Hypothalamus (tissue), 51 donors: ENCODE measurements around the gene PHOX2A.
"Not testable (repeated sequence)": the region's sequence is repeated elsewhere in the genome, so short reads cannot be mapped to it uniquely, and the experiment has no call there.

Source experiments
- DNase-seq, 51 donors: peaks; one replicate each; lab custom pipeline; 2025; lab: John Stamatoyannopoulos, UW

The PHOX2A gene

DNA sequence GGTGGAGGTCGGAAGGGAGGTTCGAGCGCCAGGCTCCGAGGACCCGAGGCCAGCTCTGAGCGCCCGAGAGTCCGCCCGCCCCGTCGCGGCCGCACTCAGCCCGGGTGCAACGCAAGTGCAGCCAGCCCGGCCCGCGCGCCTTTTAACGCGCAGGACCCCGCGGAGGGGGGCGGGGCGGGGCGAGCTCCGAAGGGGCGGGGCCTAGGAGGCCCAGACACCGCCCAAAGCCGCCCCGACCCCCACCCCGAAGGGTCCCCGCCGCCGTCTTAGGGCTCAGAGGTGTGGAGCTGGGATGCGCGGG is at the start of gene PHOX2A:
Gene PHOX2A (minus strand): TSS at position 117 of the 301 bp plus-strand sequence. CDS start 172 bp downstream, outside the sequence.
- DNase-seq = no peak

DNA sequence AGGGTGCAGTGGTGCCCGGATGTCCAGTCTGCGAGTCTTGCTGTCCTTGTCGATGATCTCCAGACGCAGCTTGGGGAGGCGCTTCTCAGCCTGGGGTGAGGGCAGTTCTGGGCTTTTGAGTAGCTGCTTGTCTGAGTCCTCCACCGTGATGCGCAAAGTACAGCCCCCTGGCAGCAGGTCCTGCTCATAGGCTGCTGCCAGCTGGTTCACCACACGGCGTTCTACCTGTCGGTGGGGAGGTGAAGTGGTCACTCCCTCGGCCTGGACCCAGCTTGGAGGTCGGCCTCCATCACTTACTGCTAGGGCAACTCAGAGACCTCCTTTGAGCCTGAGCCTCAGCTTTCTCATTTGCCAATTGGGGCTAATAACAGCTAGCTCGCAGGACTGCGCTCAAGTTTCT is 49.4 kb upstream of the PHOX2A start:
- DNase-seq = no peak

DNA sequence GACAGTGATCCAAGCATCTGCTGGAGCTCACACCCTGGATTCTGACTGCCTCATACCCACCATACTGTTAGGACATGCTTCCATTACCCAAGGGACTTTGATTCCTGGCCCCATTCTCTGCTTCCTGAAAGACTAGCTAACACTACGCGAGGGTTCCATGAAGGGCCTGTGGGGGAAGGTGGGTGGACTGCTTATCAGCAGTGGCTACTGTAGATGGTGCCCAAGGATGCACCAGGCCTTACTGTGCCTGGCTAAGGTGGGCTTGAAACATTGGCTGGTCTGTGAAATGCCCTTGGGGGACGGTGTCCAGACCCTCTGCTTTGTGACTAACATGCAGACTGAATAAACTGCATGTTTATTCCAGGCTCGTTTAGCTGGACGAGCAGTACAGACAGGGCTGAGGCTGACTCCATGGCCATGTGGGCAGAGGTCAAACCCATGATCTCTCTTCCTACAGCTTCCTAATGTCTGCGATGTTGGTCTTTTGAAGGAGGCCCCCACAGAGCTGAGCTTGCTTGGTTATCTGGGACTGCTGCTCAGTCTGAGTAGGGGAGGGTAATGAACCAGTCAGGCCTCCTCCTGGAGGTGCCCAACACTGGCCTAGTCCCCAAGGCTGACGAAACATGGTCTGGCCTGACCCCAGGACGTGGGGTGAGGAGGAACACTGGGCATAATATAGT is 48.3 kb upstream of the PHOX2A start:
- no peak for DNase-seq

DNA sequence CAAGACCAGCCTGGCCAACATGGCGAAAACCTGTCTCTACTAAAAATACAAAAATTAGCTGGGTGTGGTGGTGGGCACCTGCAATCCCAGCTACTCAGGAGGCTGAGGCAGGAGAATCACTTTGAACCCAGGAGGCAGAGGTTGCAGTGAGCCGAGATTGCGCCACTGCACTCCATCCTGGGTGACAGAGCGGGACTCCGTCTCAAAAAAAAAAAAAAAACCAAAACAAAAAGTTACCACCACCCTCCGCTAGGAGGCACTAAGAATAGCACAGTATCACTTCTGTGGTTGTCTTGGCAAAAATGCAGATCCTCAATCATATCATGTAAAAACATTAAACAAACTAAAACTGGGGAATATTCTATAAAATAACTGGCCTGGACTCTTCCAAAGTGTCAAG is 46.8 kb upstream of the PHOX2A start:
- DNase-seq = not testable (repeated sequence)

DNA sequence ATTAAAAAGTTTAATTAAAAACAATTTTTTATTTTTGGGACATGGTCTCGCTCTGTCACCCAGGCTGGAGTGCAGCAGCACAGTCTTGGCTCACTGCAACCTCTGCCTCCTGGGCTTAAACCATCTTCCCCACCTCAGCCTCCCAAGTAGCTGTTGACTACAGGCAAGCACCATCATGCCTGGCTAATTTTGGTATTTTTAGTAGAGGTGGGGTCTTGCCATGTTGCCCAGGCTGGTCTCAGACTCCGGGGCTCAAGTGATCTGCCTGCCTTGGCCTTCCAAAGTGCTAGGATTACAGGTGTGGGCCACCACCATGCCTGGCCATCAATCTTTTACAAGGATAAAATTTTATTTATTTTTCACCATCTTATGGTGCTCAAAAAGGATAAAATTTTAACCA is 43.3 kb upstream of the PHOX2A start:
- no peak for DNase-seq

DNA sequence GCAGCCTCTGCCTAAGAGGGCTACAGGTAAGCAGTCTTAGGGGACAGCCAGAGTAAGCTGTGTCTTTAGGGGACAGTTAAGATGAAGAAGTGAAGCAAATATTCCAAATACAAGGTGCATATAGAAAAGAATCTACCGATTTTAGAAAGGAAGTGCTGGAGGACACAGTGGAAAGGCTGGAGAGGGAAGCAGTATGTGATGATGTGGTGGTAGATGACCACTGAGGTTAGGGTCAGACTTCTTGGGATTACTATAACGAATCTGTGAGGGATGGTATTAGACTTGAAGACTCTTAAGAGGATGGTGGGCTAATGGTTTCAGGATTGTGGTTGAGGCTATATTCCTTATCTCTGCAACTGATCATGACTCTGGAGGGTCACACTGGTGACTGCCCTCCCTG is 40.0 kb upstream of the PHOX2A start:
- DNase-seq = no peak

DNA sequence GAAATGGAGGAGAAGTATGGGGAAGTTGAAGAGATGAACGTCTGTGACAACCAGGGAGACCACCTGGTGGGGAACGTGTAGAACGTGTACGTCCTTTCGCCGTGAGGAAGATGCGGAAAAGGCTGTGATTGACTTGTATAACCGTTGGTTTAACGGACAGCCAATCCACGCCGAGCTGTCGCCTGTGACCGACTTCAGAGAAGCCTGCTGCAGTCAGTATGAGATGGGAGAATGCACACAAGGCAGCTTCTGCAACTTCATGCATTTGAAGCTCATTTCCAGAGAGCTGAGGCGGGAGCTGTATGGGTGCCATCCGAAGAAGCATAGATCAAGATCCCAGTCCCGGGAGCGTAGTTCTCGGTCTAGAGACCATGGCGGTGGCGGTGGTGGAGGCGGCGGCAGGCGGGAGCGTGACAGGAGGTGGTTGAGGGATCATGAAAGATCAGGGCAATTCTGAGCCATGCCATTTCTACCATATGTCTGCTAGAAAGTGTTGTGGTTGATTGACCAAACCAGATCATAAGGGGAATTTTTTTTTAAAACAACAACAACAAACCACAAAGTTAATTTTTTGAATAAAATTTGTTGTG is 36.8 kb upstream of the PHOX2A start:
- no peak for DNase-seq

DNA sequence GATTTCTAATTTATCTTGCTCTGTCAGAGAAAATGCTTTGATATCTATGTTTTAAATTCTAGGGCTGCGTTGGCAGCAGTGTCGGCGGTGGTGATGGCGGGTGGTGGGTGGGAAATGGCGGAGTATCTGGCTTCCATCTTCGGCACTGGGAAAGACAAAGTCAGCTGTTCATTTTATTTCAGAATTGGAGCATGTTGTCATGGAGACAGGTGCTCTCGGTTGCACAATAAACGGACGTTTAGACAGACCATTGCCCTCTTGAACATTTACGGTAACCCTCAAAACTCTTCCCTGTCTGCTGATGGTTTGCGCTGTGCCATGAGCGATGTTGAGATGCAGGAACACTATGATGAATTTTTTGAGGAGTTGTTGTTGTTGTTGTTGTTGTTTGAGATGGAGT is 36.1 kb upstream of the PHOX2A start:
- DNase-seq = no peak

DNA sequence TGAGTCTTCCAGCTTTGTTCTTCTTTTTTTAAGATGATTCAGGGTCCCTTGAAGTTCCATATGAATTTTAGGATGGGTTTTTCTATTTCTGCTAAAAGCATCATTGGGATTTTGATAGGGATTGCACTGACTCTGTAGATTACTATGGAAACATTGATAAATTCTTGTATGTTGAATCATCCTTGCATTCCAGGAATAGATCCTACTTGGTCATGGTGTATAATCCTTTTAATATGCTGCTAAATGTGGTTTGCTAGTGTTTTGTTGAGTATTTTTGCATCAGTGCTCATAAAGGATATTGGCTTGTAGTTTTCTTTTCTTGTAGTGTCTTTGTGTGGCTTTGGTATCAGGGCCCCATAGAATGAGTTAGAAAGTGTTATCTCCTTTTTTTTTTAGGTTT is 34.9 kb upstream of the PHOX2A start:
- DNase-seq = no peak

DNA sequence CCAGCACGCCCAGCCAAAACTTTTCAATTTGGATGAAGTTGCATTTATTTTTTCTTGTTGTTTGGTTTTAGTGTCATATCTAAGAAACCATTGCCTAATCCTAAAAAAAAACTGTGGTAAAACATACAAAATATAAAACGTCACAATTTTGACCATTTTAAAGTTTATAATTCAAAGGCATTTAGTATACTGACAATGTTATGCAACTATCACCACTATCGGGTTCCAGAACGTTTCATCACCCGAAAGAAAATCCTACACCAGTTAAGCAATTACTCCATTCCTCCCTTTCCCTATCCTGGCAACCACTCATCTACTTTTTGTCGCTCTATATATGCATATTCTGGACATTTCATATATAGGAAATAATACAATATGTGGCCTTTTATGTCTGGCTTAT is 30.5 kb upstream of the PHOX2A start:
- no peak for DNase-seq

DNA sequence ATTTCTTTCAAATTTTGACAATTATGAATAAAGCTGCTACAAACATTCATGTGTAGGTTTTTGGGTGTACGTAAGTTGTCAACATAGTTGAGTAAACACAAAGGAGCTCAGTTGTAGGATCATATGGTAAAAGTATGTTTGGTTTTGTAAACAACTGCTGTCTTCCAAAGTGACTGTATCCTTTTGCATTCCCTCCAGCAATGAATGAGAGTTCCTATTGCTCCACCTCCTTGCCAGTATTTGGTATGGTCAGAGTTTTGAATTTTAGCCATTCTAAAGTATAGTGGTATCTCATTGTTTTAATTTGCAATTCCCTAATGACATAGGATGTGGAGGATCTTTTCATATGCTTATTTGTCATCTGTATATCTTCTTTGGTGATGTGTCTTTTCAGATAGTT is 28.0 kb upstream of the PHOX2A start:
- no peak for DNase-seq

DNA sequence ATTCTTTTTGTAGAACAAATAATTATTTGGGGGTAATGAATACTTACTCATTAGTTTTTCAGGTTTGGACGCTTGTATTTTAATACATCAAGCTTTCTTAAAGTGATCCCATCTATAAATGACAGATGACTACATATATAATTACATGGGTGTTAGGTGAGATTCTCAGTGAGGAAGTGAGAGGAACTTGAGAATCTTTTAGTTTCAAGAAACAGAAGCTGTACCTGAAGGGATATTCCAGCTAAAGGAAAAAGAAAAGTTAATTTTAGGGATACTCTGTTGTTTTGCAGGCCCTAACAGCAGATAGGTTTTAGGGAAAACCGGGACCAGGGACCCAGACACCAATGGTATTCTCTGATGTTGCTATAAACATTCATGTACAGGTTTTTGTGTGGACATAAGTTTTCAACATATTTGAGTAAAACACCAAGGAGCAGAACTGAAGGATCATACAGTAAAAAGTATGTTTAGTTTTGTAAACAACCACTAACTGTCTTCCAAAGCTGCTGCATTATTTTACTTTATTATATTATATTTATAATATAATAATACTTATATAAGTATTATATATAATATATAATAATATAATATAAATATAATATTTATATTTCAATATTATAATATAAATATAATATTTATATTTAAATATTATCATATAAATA is 24.1 kb upstream of the PHOX2A start:
- DNase-seq = no peak

DNA sequence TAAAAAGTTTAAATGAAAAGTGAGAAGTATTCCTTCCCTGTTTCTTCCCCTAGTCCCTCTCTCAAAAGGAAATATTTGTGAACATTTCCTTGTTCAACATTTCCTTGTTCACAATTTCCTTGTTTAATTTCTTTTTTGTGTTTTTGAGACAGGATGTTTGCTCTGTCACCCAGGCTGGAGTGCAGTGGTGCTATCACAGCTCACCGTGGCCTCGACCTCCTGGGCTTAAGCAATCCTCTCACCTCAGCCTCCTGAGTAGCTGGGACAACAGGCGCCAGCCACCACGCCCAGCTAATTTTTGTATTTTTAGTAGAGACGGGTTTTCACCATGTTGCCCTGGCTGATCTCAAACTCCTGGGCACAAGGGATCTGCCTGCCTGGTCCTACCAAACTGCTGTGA is 23.0 kb upstream of the PHOX2A start:
- DNase-seq = not testable (repeated sequence)

DNA sequence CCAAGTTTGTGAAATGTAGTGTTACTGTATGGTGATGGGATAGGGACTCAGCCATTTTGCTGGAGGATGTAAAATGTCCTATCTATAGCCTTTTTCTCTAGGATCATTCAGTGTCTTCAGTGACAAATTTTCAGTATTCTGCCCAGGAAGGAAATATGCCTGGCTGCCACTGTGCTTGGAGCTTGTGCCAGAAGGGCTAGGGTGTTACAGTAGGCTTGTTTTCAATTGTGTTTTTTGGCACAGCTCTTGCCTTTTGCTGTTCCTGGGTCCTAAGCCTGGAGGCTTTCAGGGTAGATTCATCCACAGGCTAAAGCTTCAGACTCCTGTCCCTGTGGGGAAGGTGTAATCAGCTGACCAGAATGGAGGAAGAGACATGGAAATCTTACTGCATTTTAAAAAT is 22.0 kb upstream of the PHOX2A start:
- no peak for DNase-seq

DNA sequence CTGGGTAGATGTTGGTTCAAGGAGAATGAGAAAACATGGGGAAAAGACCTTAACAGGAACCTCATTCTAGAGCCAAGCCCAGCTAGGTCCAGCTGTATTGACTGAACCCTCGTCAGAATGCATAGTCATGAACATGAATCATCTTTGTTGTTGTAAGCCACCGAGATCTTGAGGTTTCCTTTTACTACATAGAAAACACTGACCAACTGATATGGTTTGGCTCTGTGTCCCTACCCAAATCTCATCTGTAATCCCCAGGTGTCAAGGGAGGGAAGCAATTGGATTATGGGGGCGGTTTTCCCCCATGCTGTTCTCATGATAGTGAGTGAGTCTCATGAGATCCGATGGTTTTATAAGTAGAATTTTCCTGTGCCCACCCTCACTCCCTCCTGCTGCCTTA is 19.4 kb upstream of the PHOX2A start:
- DNase-seq = no peak

DNA sequence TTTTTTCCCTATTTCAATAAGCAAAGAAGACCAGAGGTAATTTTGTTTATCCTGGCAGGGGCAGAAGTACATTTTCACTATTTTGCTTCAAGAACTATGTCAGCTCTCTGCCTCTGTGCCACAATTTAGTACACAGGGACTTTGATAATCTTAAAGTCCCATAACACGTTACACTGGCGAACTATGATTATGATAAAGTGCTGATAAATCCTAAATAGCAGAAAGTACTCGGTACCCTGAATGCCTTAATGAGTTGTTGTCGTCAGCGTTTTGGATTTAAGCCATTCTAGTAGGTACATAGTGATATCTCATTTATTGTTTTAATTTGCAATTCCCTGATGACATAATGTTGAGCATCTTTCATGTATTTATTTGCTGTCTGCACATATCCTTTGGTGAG is 16.6 kb upstream of the PHOX2A start:
- no peak for DNase-seq

DNA sequence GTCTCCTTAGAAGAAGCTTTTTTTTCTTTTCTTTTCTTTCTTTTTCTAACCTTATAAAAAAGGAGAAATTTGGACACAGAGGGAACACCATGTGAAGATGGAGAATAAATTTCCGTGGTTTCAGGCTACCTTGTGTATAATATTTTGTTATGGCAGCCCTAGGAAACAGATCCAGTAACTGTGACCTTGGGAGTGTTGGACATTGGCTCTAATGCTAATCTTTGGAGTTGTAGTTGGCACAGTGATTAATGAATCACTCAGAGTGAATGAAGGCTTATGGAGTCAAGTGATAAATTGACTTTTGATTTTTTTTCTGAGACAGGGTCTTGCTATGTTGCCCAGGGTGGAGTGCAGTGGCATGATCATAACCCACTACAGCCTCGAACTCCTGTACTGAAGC is 15.5 kb upstream of the PHOX2A start:
- no peak for DNase-seq

DNA sequence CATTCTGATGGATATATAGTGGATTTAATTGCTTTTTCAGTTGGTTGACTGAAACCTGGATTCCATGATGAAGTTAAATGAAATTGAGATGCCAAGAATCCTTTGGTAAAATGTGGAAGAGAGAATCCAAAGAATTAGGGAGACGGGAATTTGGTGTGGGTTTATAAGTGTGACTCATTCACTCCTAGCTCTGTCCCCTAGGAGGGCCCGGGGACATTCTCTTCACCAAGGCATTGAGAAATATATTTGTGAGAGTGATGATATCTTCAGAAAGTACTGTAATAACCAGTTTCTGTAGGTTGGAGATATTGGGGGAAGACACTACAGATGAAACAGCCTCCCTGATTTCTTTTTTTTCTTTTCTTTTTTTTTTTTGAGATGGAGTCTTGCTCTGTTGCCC is 13.6 kb upstream of the PHOX2A start:
- no peak for DNase-seq

DNA sequence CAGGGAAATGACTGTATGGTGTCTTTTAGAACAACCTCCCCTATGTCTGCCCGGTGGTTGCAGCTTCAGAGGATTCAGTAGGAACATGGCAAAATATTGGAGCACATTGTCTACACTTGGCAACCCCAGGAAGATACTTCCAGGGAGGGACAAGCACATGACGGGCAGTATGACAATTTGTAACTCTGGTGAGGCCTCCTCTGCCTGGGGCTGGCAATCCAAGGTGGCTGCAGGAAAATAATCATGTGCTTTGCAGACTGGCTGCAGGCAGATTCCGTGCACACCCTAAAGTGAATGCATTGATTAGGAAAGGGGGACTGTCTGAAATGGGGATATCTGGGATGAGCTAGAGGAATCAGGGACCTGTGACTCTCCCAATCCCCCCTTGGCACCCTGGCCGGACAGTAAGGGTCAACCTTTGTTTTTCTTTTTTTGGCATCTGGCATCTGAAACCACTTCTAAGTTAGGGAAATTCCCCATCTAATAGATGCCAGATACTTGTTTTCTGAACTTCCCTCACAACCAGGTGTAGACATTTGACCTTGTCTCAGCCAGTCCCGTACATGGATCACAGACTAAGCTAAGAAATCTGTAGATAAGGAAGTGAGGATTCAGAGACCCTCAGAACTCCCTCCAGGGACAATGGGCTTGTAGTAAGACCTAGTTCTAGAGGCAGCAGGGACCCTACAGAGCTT is 10.5 kb upstream of the PHOX2A start:
- DNase-seq = no peak

DNA sequence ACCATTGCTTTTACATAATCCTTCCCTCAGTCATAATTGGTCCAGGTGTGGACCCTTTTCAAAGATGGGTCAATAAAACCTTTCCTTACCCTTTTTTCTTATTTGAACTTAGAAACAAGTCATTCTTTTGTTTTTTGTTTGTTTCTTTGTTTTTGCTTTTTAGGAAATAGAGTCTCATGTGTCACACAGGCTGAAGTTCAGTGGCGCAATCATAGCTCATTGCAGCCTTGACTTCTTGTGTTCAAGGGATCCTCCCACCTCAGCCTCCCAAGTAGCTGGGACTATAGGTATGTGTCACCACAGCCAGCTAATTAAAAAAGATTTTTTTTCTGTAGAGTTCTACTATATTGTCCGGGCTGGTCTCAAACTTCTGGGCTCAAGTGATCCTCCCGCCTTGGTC is 9.4 kb upstream of the PHOX2A start:
- DNase-seq = no peak

DNA sequence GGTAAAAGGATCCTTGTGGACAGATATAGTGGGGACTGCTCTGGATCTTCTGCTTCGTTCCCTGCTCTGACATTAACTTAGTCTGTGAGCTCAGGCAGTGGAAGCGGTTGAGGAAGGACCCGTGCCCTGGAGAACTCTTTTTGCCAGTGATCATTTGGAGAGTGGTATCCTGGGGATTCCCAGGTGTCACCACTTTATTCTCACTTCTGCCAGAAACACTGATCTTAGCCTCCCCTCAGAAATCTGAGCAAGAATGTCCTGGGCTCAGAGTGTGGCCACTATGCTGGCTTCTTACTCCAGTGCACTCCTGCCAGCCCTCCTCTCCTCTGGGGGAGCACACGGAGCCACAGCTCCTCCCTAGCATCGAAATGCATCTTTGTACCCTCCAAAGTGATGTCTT is 7.6 kb upstream of the PHOX2A start:
- DNase-seq = no peak
